CD4-positive, CD25-positive, alpha-beta regulatory T cell (primary cell): ENCODE results near the gene AMN. TPM values are rescaled to one million over a fixed set of nuclear protein-coding genes. Genes with fewer than 3 reads are reported as not detected.

ENCODE experiments used
- polyA plus RNA-seq, 4 donors: library from polyadenylated mRNA; unstranded; fragments of 300-500 nt; fragmentation: Illumina TruSeq; gene quantifications; one replicate each; pipeline ENCODE4 v1.2.3, GENCODE V29; 2021
- total RNA-seq: library from RNA; stranded (reverse); gene quantifications from one replicate; pipeline ENCODE4 v1.2.3, GENCODE V29; 2022

Gene AMN
- total and polyA plus RNA-seq, 5 donors from 2014 or later, result 0.24 to 2.2 (median 0.66) TPM; not detected in 1

Other genes starting within 250 kb of the AMN start
- gene TRAF3, start 145.2 kb upstream of the AMN start, total RNA-seq, result 71.2 TPM
- gene TRAF3, start 145.2 kb upstream of the AMN start, polyA plus RNA-seq, result 10 to 100 TPM; 17.7 to 26.9 (median 20.4) TPM
- gene CDC42BPB, start 134.9 kb downstream of the AMN start, total RNA-seq, result 19.2 TPM
- gene CDC42BPB, start 134.9 kb downstream of the AMN start, polyA plus RNA-seq, result under 1 TPM; 0.08 to 0.91 (median 0.36) TPM
- gene LBHD2, start 161.5 kb downstream of the AMN start, total RNA-seq, result not detected
- not detected for gene LBHD2, start 161.5 kb downstream of the AMN start, polyA plus RNA-seq
- not detected for gene EXOC3L4, start 172.1 kb downstream of the AMN start, total RNA-seq
- gene EXOC3L4, start 172.1 kb downstream of the AMN start, polyA plus RNA-seq, result not detected
- gene TNFAIP2, start 200.8 kb downstream of the AMN start, total RNA-seq, result 0.64 TPM
- gene TNFAIP2, start 200.8 kb downstream of the AMN start, polyA plus RNA-seq, result not detected